Cerebellar nuclear complex (tissue), 1 donor: ENCODE results near the gene WBP1L.

Experiments used
- DNase-seq, 2 experiments: peaks; one replicate each; lab custom pipeline; 2025; lab: John Stamatoyannopoulos, UW

Gene WBP1L

GRCh38 chr10:102780527-102780808 is 36.7 kb downstream of the WBP1L start:
- no peak for DNase-seq

GRCh38 chr10:102781090-102781920 is 37.6 kb downstream of the WBP1L start:
- DNase-seq, result no peak

- DNase-seq, result no peak
Observed at GRCh38 chr10:102781921-102782557, 38.3 kb downstream of the WBP1L start.

DNA sequence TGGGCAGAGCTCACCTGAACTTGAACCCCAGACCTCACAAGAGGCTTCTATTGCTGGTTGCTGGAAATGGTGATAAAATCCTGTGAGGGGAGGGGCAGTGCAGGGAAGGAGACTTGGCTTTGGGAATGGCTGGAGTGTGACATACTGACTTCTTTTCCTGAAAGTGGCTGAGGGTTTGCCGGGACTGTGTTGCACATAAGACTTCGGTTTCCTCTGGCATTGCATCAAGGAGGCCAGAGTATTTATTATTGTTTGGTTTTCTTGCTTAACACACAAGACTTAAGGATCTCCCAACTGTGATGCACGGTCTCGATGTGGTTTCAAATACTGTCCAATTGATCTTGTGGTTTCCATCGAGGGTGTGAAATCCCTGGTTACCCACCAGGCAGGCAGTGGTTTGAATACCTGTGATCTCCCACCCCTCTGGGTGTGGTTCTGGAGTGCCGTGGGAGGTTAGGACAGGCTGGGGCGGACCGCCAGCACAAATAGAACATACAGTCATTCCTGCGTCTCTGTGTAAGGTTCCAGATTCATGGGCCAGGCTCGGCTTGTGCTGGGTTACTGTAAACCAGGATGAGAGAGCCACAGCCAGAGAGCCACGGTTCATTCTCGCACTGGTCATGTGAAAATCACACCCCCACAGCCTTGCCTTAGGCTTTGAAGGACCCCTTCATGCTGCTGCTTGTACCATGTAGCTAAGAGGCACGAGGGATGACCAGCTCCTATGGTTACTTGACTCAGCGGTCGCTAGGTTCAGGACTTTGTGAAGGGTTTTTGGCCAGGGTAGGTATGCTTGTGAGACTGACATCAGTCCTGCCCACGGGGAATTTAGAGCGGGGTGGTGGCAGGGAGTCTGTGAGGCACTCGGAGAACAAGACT is 39.2 kb downstream of the WBP1L start:
- no peak for DNase-seq

DNA sequence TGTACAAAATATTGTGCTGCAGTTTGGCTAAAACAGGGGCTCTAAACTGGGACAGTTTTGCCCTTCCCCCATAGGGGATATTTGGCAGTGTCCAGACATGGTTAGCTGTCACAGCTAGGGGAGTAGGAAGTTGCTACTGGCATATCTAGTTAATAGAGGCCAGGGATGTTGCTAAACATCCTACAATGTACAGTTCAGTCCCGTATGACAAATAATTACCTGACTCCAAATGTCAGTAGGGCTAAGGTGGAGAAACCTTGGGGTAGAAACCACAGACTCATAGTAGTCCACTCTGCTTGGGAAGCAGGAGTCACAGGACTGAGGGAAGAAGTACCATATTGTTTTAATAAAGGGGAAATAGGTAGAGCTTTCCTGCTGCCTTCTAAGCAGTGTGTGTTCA is 39.8 kb downstream of the WBP1L start:
- DNase-seq, result no peak

DNA sequence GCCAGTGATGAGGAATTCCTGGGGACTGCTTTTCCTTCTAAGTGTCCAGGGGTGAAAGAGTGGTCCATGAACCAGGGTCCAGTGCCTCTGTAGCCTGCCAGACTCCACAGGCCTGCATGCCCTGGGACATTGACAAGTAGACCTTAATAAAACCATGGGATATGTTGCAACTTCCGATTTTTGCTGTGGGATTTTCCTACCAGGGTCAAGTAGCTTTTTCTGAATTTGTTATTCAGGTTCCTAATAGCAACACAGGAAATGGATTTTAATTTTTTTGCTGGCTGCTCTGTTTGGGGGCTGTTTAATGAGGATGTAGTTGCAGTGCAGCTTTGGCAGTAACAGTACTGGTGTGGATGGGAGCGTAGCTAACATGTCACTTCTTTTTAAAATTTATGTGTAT is 42.1 kb downstream of the WBP1L start:
- no peak for DNase-seq

DNA sequence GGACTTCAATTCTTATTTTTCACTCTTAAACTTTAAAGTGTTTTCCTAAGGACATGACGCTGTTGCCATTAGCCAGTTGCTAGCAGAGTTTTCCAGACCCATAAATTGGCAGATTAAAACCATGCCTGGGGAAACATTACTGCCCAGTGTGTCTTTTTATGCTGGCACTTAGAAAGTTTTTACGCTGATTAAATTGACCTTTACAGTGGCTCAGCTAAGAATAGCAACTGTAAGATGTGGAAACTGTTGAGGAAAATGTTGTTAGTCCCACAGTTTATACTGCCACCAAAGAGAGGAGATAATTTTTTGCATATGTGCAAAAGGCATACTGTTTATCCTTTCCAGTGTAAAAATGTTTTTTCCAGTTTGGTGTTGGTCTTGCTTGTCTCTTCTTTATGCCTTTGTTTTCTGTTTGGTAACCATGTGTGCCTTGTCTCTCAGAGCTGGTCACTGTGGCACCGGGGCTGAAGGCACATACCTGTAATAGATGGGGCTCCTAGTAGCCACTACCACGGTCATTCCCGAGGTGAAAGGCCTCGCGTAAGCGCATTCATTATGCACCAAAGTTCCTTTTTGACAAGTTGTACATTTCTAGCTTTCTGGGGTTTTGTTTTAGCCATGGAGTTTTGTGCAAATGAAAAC is 48.1 kb downstream of the WBP1L start:
- DNase-seq, result no peak

DNA sequence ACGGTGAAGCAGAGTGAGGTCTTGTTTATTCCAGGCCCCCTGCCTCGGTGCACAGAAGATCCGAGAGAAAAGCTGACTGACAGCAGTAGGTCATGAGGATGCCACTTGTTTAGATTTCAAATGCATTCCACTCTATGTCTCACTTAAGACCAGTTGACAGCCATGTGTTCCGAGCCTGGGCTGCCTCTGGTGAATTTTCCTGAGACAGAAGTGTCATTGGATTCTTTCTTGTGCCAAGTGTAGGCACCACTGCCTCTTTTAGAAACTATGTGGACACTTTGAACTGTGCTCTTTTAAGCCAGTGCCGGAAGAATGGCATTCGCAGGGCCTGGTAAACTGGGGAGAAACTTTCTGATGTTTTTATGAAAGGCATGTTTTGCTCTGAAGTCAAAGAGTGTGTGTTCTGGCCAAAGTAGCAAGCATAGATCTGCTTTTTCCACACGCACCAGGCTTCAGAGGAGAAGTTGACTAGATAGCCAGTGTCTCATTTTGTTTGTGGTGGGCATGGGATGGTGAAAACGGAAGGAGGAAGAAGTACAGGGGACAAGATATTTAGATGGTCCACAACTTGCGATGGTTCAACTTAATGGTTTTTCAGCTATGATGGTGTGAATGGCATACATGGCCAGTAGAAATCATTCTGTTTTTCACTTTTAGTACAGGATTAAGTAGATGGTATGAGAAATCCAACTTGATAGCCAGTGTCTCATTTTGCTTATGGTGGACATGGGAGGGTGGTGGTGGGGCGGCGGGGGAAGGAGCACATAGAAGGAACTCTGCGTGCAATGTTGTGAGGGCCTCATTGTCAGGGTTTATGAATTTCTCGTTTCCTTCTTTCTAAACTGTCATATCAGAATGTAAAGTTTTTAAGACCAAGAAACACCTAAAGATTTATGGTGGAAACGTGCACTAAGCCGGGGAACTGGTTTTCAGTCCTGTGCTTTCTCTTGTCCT is 52.0 kb downstream of the WBP1L start:
- no peak for DNase-seq

DNA sequence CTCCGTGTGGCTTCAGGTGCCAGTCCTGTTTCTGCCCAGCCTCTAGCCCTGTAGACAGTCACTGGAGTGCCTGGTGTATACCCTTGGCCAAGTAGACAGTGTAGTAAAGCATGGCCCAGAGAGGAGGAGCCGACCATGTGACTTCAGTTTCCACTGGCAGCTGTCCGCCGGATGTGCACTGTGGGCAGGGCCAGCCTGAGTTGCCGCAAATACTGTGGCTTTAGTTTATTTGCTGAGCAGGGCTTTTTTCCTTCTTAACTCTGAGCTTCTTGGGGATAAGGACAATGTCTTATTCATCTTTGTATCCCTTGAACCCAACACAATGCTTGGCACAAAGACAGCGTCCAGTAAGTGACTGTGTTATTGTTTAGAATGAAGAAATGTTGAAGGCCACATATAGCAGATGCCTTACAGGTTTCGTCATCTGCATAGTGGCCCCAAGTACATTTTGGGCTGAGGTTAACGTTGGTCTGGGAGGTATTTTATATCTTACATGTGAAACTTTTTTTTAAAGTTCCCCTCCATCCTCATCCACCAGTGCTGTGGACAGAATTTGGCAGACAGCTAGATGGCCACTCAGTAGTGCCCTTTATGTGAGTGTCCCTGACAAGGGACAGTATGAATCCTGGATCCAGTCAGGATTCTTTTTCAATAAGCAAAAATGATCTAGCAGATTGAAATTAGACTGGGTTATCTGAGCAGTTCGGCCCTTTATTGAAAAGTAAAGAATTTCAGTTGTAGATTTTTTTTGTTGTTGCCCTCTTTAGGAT is 52.8 kb downstream of the WBP1L start:
- DNase-seq, result no peak

DNA sequence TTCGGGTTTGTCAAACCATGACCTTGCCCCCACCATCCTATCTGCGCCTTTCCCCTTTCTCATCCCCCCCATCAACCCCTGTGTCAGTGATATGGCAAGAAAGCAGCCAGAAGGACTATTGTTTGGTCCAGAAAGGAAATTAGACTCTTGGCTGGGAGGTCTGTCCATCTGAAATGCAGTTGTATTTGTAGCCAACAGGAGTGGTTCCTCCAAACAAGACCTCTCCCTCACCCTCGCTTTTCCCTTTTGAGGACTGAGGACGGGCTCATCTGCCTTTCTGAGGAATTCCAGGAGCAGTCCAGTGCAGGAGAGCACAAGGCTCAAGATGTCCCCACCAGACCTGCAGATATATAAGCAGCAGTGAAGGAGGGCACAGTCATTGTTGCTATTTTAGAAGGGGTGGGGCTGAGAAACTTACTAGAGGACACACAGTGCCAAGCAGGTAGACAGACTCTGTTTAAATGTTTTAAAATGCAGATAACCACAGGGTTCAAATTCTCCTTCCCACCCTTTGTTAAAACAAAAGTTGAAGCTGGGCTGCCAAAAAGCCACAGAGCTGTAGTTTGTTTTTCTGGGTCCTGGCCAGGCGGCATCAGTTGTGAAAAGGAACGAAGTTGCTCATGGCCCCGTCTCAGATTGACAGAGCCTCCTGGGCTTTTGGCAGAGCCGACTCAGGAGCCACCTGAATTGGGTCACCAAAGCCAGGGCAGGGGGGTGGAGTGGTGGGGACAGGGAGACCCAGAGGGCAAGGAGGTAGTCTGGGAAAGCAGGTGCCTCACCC is 56.1 kb downstream of the WBP1L start:
- no peak for DNase-seq

DNA sequence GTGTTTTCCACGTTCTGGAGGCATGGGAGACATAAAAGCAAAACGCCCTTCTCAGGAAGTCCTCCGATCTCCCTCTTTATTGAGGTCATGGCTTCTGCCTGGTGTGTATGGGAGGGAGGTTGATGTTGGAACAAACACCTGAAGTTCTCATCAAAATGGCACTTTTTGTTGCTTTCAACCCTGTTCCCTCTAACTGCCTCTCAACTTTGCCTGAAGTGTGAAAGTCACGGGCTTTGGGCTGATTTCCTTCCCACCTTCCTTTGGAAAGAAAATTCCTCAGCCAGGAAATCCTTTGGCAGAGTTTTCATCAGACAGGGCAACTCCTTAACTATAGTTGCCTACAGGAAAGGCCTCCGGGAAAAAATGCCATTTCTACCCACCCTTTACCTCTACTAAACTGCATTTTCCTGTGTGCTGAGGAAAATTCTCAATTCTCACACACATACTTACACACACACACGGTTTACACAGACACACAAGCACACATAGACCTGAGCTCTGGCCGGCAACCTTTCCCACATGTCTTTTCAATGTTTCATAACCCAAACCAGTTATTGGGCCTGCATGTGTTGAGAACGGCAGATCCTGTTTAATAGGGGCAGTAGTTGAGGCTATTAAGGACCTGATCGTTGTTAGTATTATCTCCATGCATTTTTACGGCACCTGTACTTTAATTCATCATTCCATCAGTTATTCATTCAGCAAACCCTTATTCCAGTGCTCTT is 57.0 kb downstream of the WBP1L start:
- no peak for DNase-seq

GRCh38 chr10:102801496-102801895 is 57.7 kb downstream of the WBP1L start:
- no peak for DNase-seq

GRCh38 chr10:102801978-102802377 is 58.2 kb downstream of the WBP1L start:
- no peak for DNase-seq

DNA sequence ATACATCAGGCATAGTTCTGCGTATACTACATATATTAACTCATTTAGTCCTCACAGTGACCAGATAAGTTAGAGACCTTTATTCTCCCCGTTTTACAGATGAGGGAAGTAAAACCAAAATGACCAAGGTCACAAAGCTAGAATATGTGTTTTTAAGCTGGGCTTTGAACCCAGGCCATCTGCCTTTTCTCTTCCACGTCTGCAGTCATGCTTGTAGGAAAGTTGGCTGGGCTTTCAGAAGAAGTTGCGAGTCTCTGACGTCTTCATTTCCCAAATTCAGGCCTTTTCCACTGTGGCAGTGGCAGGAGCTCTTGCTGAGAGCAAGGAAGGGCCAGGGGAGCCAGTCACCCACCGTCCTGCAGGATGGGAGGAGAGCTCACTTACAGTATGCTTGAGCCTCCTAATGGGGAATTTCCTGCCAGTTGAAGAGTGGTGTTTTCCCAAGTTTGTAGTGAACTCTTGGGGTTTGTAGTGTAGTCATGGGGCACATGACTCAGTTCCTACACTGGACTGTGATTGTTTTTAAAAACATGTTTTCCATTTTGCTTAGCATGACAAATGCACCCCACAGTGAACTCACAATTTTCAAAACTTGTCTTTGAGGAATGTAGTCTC is 59.3 kb downstream of the WBP1L start:
- no peak for DNase-seq

GRCh38 chr10:102804382-102805055 is 60.8 kb downstream of the WBP1L start:
- DNase-seq, result no peak

GRCh38 chr10:102808380-102808779 is 64.6 kb downstream of the WBP1L start:
- DNase-seq, result no peak

- DNase-seq, result no peak
Observed at GRCh38 chr10:102811346-102811745, 67.6 kb downstream of the WBP1L start.
